ENCODE measurements around the gene GFRA3. TPM values are rescaled to one million over a fixed set of nuclear protein-coding genes. Genes with fewer than 3 reads are reported as not detected.

Gene GFRA3
- total RNA-seq, 1 donor from 2014 or later: not detected

GRCh38 chr5:138230981-138231589, 43.3 kb downstream of the GFRA3 start:
- H3K27me3 Mint-ChIP-seq (ENCODE audit: unreplicated experiment): peaks cover 8% of the 10 kb centered on the region
- H3K4me3 Mint-ChIP-seq (ENCODE audit: unreplicated experiment): no peak overlapping the region
- DNase-seq (ENCODE audit: extremely low spot score, unreplicated experiment): no peak
- H3K27ac Mint-ChIP-seq (ENCODE audit: unreplicated experiment): no peak overlapping the region
- no peaks in the 10 kb centered on the region for H3K9me3 Mint-ChIP-seq (ENCODE audit: unreplicated experiment)
- peaks cover 2% of the 10 kb centered on the region for H3K4me1 Mint-ChIP-seq (ENCODE audit: unreplicated experiment)
- no peaks in the 10 kb centered on the region for H3K36me3 Mint-ChIP-seq (ENCODE audit: unreplicated experiment)
- no peak for TF ChIP-seq CTCF (IDR thresholded peaks at IDR 0.05)

GRCh38 chr5:138230261-138230660, 44.2 kb downstream of the GFRA3 start:
- no peaks in the 10 kb centered on the region for H3K36me3 Mint-ChIP-seq (ENCODE audit: unreplicated experiment)
- no peak for TF ChIP-seq CTCF (IDR thresholded peaks at IDR 0.05)
- no peak for DNase-seq (ENCODE audit: extremely low spot score, unreplicated experiment)
- H3K4me3 Mint-ChIP-seq (ENCODE audit: unreplicated experiment): no peak overlapping the region
- H3K4me1 Mint-ChIP-seq (ENCODE audit: unreplicated experiment): peaks cover 2% of the 10 kb centered on the region
- no peak overlapping the region for H3K27ac Mint-ChIP-seq (ENCODE audit: unreplicated experiment)
- no peaks in the 10 kb centered on the region for H3K9me3 Mint-ChIP-seq (ENCODE audit: unreplicated experiment)
- H3K27me3 Mint-ChIP-seq (ENCODE audit: unreplicated experiment): peaks cover 8% of the 10 kb centered on the region

- peaks cover 2% of the 10 kb centered on the region for H3K4me1 Mint-ChIP-seq (ENCODE audit: unreplicated experiment)
- no peak for TF ChIP-seq CTCF (IDR thresholded peaks at IDR 0.05)
- DNase-seq (ENCODE audit: extremely low spot score, unreplicated experiment): no peak
- no peaks in the 10 kb centered on the region for H3K36me3 Mint-ChIP-seq (ENCODE audit: unreplicated experiment)
- H3K27ac Mint-ChIP-seq (ENCODE audit: unreplicated experiment): no peak overlapping the region
- no peak overlapping the region for H3K4me3 Mint-ChIP-seq (ENCODE audit: unreplicated experiment)
- H3K9me3 Mint-ChIP-seq (ENCODE audit: unreplicated experiment): no peaks in the 10 kb centered on the region
- peaks cover 5% of the 10 kb centered on the region for H3K27me3 Mint-ChIP-seq (ENCODE audit: unreplicated experiment)
These were observed 45.0 kb downstream of the GFRA3 start for GRCh38 chr5:138229387-138229786.

GRCh38 chr5:138226910-138227309, 47.5 kb downstream of the GFRA3 start:
- H3K27ac Mint-ChIP-seq (ENCODE audit: unreplicated experiment): no peak overlapping the region
- DNase-seq (ENCODE audit: extremely low spot score, unreplicated experiment): no peak
- H3K27me3 Mint-ChIP-seq (ENCODE audit: unreplicated experiment): peaks cover 2% of the 10 kb centered on the region
- H3K9me3 Mint-ChIP-seq (ENCODE audit: unreplicated experiment): no peaks in the 10 kb centered on the region
- no peak for TF ChIP-seq CTCF (IDR thresholded peaks at IDR 0.05)
- no peak overlapping the region for H3K4me3 Mint-ChIP-seq (ENCODE audit: unreplicated experiment)
- H3K4me1 Mint-ChIP-seq (ENCODE audit: unreplicated experiment): peaks cover 5% of the 10 kb centered on the region
- H3K36me3 Mint-ChIP-seq (ENCODE audit: unreplicated experiment): no peaks in the 10 kb centered on the region

- TF ChIP-seq CTCF (IDR thresholded peaks at IDR 0.05): no peak
- Mint-ChIP-seq H3K4me3 (ENCODE audit: unreplicated experiment) (no peak overlapping the region), H3K4me1 (ENCODE audit: unreplicated experiment) (peaks cover 4% of the 10 kb centered on the region), H3K27me3 (ENCODE audit: unreplicated experiment) (no peaks in the 10 kb centered on the region), H3K9me3 (ENCODE audit: unreplicated experiment) (no peaks in the 10 kb centered on the region), H3K36me3 (ENCODE audit: unreplicated experiment) (no peaks in the 10 kb centered on the region), H3K27ac (ENCODE audit: unreplicated experiment) (no peak overlapping the region)
- DNase-seq (ENCODE audit: extremely low spot score, unreplicated experiment): no peak
These were observed 49.7 kb downstream of the GFRA3 start for GRCh38 chr5:138224712-138225111.

Data from osteocyte (in vitro differentiated cells).